SH-SY5Y (cell line): ENCODE results near the gene BLVRA.

Experiments
- GATA2 ChIP-seq: IDR thresholded peaks from 2 replicates; pipeline ENCODE4 v1.6.1; 2011; ENCODE audit warnings: mild to moderate bottlenecking, low read depth, low read length
- GATA3 ChIP-seq: IDR thresholded peaks from 2 replicates; pipeline ENCODE4 v1.6.1; 2011; ENCODE audit warnings: low read depth, mild to moderate bottlenecking, low read length, moderate library complexity

- TF ChIP-seq GATA3 (no peak), GATA2 (no peak)
Measured at GRCh38 chr7:43761382-43761781, 2.9 kb downstream of the BLVRA start.
